ENCODE data around the gene CD300LG. TPM values are rescaled to one million over a fixed set of nuclear protein-coding genes. Genes with fewer than 3 reads are reported as not detected.

The CD300LG gene
- total and polyA plus RNA-seq, 7 donors, result 5.4 to 21.7 (median 10.9) TPM

- DNase-seq (no peak), ATAC-seq (no peak)
- Histone ChIP-seq H3K4me1 (no peaks in the 10 kb centered on the region), H3K27me3 (ENCODE audit: insufficient read depth in 3 of 3, low read length in 2 of 3) (no peaks in the 10 kb centered on the region), H3K4me3 (no peak overlapping the region), H3K36me3 (ENCODE audit: insufficient read depth in 1 of 2, low read depth in 1 of 2) (peaks cover 0 to 17% of the 10 kb centered on the region in 2 donors), H3K27ac (no peak overlapping the region), H3K9me3 (no peaks in the 10 kb centered on the region)
- intact Hi-C loops (cut with DNase I), result no loop called here
- WGBS, 3 donors, result 29 to 49% (median 44%) methylated on average over 1 of the region's 1 CpG
- TF ChIP-seq CTCF (IDR thresholded peaks at IDR 0.05), result no peak
These were observed 32.3 kb upstream of the CD300LG start for GRCh38 chr17:43814714-43815113.

GRCh38 chr17:43816336-43817320 is 30.3 kb upstream of the CD300LG start:
- no peaks in the 10 kb centered on the region for H3K4me1 ChIP-seq
- whole genome bisulfite sequencing, 3 donors, result 91 to 92% (median 92%) methylated on average over 24 of the region's 24 CpGs
- intact Hi-C loops (cut with DNase I), result no loop called here
- no peak overlapping the region for H3K4me3 ChIP-seq
- no peak for ATAC-seq
- H3K9me3 ChIP-seq, result no peaks in the 10 kb centered on the region
- H3K36me3 ChIP-seq (ENCODE audit: insufficient read depth in 1 of 2, low read depth in 1 of 2), result peaks cover 0 to 10% of the 10 kb centered on the region in 2 donors
- no peak for DNase-seq
- no peak for TF ChIP-seq CTCF (IDR thresholded peaks at IDR 0.05)
- no peak overlapping the region for H3K27ac ChIP-seq
- H3K27me3 ChIP-seq (ENCODE audit: insufficient read depth in 3 of 3, low read length in 2 of 3), result no peaks in the 10 kb centered on the region

- DNase-seq, result no peak
- Histone ChIP-seq H3K36me3 (ENCODE audit: insufficient read depth in 1 of 2, low read depth in 1 of 2) (peaks cover 0 to 10% of the 10 kb centered on the region in 2 donors), H3K4me1 (no peaks in the 10 kb centered on the region), H3K27ac (no peak overlapping the region), H3K4me3 (no peak overlapping the region), H3K27me3 (ENCODE audit: insufficient read depth in 3 of 3, low read length in 2 of 3) (no peaks in the 10 kb centered on the region), H3K9me3 (no peaks in the 10 kb centered on the region)
- TF ChIP-seq CTCF (IDR thresholded peaks at IDR 0.05), result no peak
- no peak for ATAC-seq
- WGBS, 3 donors, result 90 to 94% (median 92%) methylated on average over 9 of the region's 9 CpGs
- intact Hi-C loops (cut with DNase I), result no loop called here
These were observed 29.1 kb upstream of the CD300LG start for GRCh38 chr17:43817826-43818225.

- no peaks in the 10 kb centered on the region for H3K27me3 ChIP-seq (ENCODE audit: insufficient read depth in 3 of 3, low read length in 2 of 3)
- ATAC-seq (no peak), DNase-seq (no peak)
- no peak overlapping the region for H3K4me3 ChIP-seq
- WGBS, 3 donors, result 93 to 97% (median 96%) methylated on average over 5 of the region's 5 CpGs
- H3K9me3 ChIP-seq, result no peaks in the 10 kb centered on the region
- intact Hi-C loops (cut with DNase I), result no loop called here
- H3K27ac ChIP-seq, result no peak overlapping the region
- H3K36me3 ChIP-seq (ENCODE audit: insufficient read depth in 1 of 2, low read depth in 1 of 2), result peaks cover 0 to 3% of the 10 kb centered on the region in 2 donors
- no peak for TF ChIP-seq CTCF (IDR thresholded peaks at IDR 0.05)
- H3K4me1 ChIP-seq, result no peaks in the 10 kb centered on the region
These were observed 28.0 kb upstream of the CD300LG start for GRCh38 chr17:43818966-43819365.

Data from psoas muscle (tissue), 8 donors.